ENCODE results near the gene ZNF850.

DNA sequence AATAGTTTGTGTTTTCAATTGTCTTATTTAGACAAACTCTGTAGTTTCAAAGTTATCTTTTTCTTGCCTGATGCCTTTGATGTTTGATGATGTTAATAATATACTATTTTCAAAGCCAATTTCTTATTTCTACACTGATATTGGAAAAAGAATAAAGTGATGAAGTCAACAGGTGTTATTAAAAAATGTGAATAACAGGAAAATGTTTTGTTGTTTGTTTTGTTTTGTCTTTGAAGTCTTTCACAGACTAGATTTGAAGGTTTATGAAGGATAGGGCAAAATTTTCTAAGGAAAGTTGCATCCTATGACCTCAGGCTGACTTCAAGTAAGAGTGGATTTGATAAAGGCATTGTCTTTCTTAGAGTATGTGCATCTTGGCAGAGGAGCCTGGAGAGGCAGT lies 34.4 kb upstream of the ZNF850 start:
- TF ChIP-seq, protein P1, sequence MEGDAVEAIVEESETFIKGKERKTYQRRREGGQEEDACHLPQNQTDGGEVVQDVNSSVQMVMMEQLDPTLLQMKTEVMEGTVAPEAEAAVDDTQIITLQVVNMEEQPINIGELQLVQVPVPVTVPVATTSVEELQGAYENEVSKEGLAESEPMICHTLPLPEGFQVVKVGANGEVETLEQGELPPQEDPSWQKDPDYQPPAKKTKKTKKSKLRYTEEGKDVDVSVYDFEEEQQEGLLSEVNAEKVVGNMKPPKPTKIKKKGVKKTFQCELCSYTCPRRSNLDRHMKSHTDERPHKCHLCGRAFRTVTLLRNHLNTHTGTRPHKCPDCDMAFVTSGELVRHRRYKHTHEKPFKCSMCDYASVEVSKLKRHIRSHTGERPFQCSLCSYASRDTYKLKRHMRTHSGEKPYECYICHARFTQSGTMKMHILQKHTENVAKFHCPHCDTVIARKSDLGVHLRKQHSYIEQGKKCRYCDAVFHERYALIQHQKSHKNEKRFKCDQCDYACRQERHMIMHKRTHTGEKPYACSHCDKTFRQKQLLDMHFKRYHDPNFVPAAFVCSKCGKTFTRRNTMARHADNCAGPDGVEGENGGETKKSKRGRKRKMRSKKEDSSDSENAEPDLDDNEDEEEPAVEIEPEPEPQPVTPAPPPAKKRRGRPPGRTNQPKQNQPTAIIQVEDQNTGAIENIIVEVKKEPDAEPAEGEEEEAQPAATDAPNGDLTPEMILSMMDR (conservative IDR thresholded peaks at IDR 0.05; ENCODE audit: low read depth, low read length), result no peak
- TF ChIP-seq EZH2 (IDR thresholded peaks at IDR 0.05; ENCODE audit: borderline replicate concordance, low read depth, low read length, poor library complexity, severe bottlenecking), result no peak
